Stimulated activated CD8-positive, alpha-beta memory T cell treated with anti-CD3 and anti-CD28 coated beads, Interleukin-2, amount 100 ng/mL, for 1 hour (primary cell): ENCODE measurements around the gene ALDH8A1.

Source experiments
- DNase-seq, 2 donors: peaks; one replicate each; pipeline ENCODE4 v3.0.0-alpha.2; 2020; ENCODE audit warnings: low read depth in 2 of 2

ALDH8A1 gene

GRCh38 chr6:134949927-134950326 lies at the start of gene ALDH8A1:
Gene ALDH8A1 (minus strand): TSS chr6:134950101. CDS start chr6:134950053, 48 bp downstream.
- no peak for DNase-seq

GRCh38 chr6:134999107-134999506 lies 49.2 kb upstream of the ALDH8A1 start:
- DNase-seq: no peak

GRCh38 chr6:134997133-134997995 lies 47.5 kb upstream of the ALDH8A1 start:
- no peak for DNase-seq

GRCh38 chr6:134995536-134995935 lies 45.6 kb upstream of the ALDH8A1 start:
- no peak for DNase-seq

GRCh38 chr6:134994431-134994830 lies 44.5 kb upstream of the ALDH8A1 start:
- no peak for DNase-seq

GRCh38 chr6:134992155-134992554 lies 42.3 kb upstream of the ALDH8A1 start:
- no peak for DNase-seq

- no peak for DNase-seq
These were observed 40.4 kb upstream of the ALDH8A1 start for GRCh38 chr6:134990262-134990661.

- DNase-seq: no peak
These were observed 34.9 kb upstream of the ALDH8A1 start for GRCh38 chr6:134984821-134985220.

GRCh38 chr6:134983823-134984222 lies 33.9 kb upstream of the ALDH8A1 start:
- DNase-seq: no peak

GRCh38 chr6:134982161-134982560 lies 32.3 kb upstream of the ALDH8A1 start:
- no peak for DNase-seq

GRCh38 chr6:134980846-134981245 lies 30.9 kb upstream of the ALDH8A1 start:
- DNase-seq: no peak

- no peak for DNase-seq
These were observed 29.2 kb upstream of the ALDH8A1 start for GRCh38 chr6:134979142-134979541.

- DNase-seq: no peak
These were observed 24.5 kb upstream of the ALDH8A1 start for GRCh38 chr6:134974370-134974769.

- DNase-seq: no peak
These were observed 17.8 kb upstream of the ALDH8A1 start for GRCh38 chr6:134967711-134968110.

GRCh38 chr6:134964451-134965203 lies 14.7 kb upstream of the ALDH8A1 start:
- no peak for DNase-seq

GRCh38 chr6:134962421-134962820 lies 12.5 kb upstream of the ALDH8A1 start:
- no peak for DNase-seq

- no peak for DNase-seq
These were observed 11.5 kb upstream of the ALDH8A1 start for GRCh38 chr6:134961366-134961765.

- no peak for DNase-seq
These were observed 9.7 kb upstream of the ALDH8A1 start for GRCh38 chr6:134959603-134960002.

- DNase-seq: no peak
These were observed 6.8 kb upstream of the ALDH8A1 start for GRCh38 chr6:134956676-134957075.

- DNase-seq: no peak
These were observed 6.1 kb upstream of the ALDH8A1 start for GRCh38 chr6:134956032-134956431.

- DNase-seq: no peak
These were observed 4.5 kb upstream of the ALDH8A1 start for GRCh38 chr6:134954272-134955000.
